Transverse colon (tissue), 4 donors: ENCODE data around the gene CCDC12. TPM values are rescaled to one million over a fixed set of nuclear protein-coding genes. Genes with fewer than 3 reads are reported as not detected.

ENCODE experiments used
- DNase-seq: peaks from one replicate; pipeline ENCODE4 v3.0.0-alpha.2; 2019
- H3K27ac ChIP-seq, 4 donors: fragments of 200-600 bp; sonication (generic); 2 replicates each; pipeline ENCODE4 v1.5.1; 2016 to 2018; ENCODE audit warnings: inconsistent platforms in 4 of 4
- H3K27me3 ChIP-seq: fragments of 200-600 bp; sonication (generic); 2 replicates; pipeline ENCODE4 v1.5.1; 2017; ENCODE audit warnings: inconsistent platforms
- H3K36me3 ChIP-seq, 4 donors: fragments of 200-600 bp; sonication (generic); 2 replicates each; pipeline ENCODE4 v1.5.1; 2017 to 2019; ENCODE audit warnings: inconsistent platforms in 4 of 4
- H3K4me1 ChIP-seq, 4 donors: fragments of 200-600 bp; sonication (generic); 2 replicates each; pipeline ENCODE4 v1.5.1; 2017 to 2020; ENCODE audit warnings: inconsistent platforms in 4 of 4
- H3K4me3 ChIP-seq, 4 donors: fragments of 200-600 bp; sonication (generic); 1 replicate in 1 of 4; 2 replicates in 3 of 4; pipeline versions ENCODE4 v1.5.1 to v1.6.1; 2017 to 2019; ENCODE audit warnings: inconsistent platforms in 4 of 4
- H3K9me3 ChIP-seq, 2 donors: fragments of 200-600 bp; sonication (generic); 2 replicates each; pipeline ENCODE4 v1.5.1; 2017 to 2019; ENCODE audit warnings: inconsistent platforms in 2 of 2
- CTCF ChIP-seq, 5 experiments: fragments of 200-600 bp in 3 of 5; fragments of 450-650 bp in 2 of 5; sonication (generic) in 3 of 5; IDR thresholded peaks; 1 replicate in 2 of 5; 2 replicates in 3 of 5; pipeline ENCODE4 v1.5.1; 2016 to 2017; ENCODE audit warnings: antibody characterized with exemption in 5 of 5, inconsistent platforms in 3 of 5, mild to moderate bottlenecking in 2 of 5, moderate library complexity in 1 of 5
- EP300 ChIP-seq: sonication (generic); formaldehyde crosslinking; IDR thresholded peaks from one replicate; pipeline ENCODE4 v1.6.1; 2017; ENCODE audit warnings: antibody characterized with exemption, low read depth
- POLR2A ChIP-seq: fragments of 450-650 bp; IDR thresholded peaks from one replicate; pipeline ENCODE4 v1.6.1; 2016; ENCODE audit warnings: antibody characterized with exemption, mild to moderate bottlenecking, moderate library complexity
- POLR2AphosphoS5 ChIP-seq, 3 donors: sonication (generic); formaldehyde crosslinking; IDR thresholded peaks; one replicate each; pipeline ENCODE4 v1.6.1; 2016; ENCODE audit warnings: antibody characterized with exemption in 3 of 3
- whole genome bisulfite sequencing, 2 donors: methylation state at CpG; one replicate each; pipeline ENCODE4 v1.1.5; 2018; ENCODE audit warnings: low coverage in 1 of 2; 5-methylcytosine and 5-hydroxymethylcytosine counted together
- in situ Hi-C, 4 donors: fragments of 200-750 bp; cut with MboI; loops; one replicate each; pipeline versions ENCODE4 v1.15.0 to v1.15.1; 2017; ENCODE audit warnings: low sequenced_read_pairs in 3 of 4, low pct_ligation_motif_present in 1 of 4, low pct_unique_long_range_greater_than_20kb in 1 of 4
- intact Hi-C: fragments of 100-400 bp; cut with DNase I; formaldehyde crosslinking; loops from one replicate; pipeline ENCODE4 v1.15.1; 2023; ENCODE audit warnings: low total_unique reads
- total RNA-seq, 4 donors: library from RNA; depleted of rRNA; stranded (reverse); fragments of >200 nt; gene quantifications; one replicate each; pipeline ENCODE4 v1.1.0, GENCODE V29; 2016

Gene CCDC12
- total RNA-seq, 4 donors from 2014 or later: 50.1 to 72.9 (median 53.0) TPM

- H3K4me3 ChIP-seq: no peak overlapping the region
- H3K27me3 ChIP-seq: peaks cover 30% of the 10 kb centered on the region
- in situ Hi-C loops: no loop called here
- H3K9me3 ChIP-seq: no peaks in the 10 kb centered on the region
- TF ChIP-seq EP300 (no peak), POLR2AphosphoS5 (IDR thresholded peaks at IDR 0.05) (no peak), POLR2A (no peak), CTCF (IDR thresholded peaks at IDR 0.05) (no peak)
- H3K36me3 ChIP-seq: no peaks in the 10 kb centered on the region
- intact Hi-C loops: no loop called here
- WGBS, 2 donors: 81 to 95% methylated on average over 6 to 7 of the region's 7 CpGs
- no peak overlapping the region for H3K27ac ChIP-seq
- H3K4me1 ChIP-seq: peaks cover 0 to 23% (median 20%) of the 10 kb centered on the region in 4 donors
- DNase-seq: no peak
These were observed 88.5 kb downstream of the CCDC12 start for GRCh38 chr3:46887980-46888494.

GRCh38 chr3:46885612-46886011, 90.9 kb downstream of the CCDC12 start:
- intact Hi-C loops: no loop called here

GRCh38 chr3:46884929-46885328, 91.6 kb downstream of the CCDC12 start:
- 82 to 93% methylated on average over 2 to 7 of the region's 7 CpGs for WGBS, 2 donors
- in situ Hi-C loops: no loop called here
- Histone ChIP-seq H3K27me3 (peaks cover 56% of the 10 kb centered on the region), H3K9me3 (no peaks in the 10 kb centered on the region), H3K27ac (no peak overlapping the region), H3K4me3 (no peak overlapping the region), H3K4me1 (peaks cover 0 to 28% (median 25%) of the 10 kb centered on the region in 4 donors), H3K36me3 (no peaks in the 10 kb centered on the region)
- DNase-seq: no peak
- intact Hi-C loops: no loop called here
- no peak for TF ChIP-seq CTCF (IDR thresholded peaks at IDR 0.05)
- no peak for TF ChIP-seq EP300
- no peak for TF ChIP-seq POLR2AphosphoS5 (IDR thresholded peaks at IDR 0.05)
- TF ChIP-seq POLR2A: no peak

More at GRCh38 chr3:46885612-46886011, 90.9 kb downstream of the CCDC12 start:
- Histone ChIP-seq H3K4me3 (no peak overlapping the region), H3K4me1 (peaks cover 0 to 28% (median 25%) of the 10 kb centered on the region in 4 donors), H3K9me3 (no peaks in the 10 kb centered on the region), H3K27ac (no peak overlapping the region), H3K27me3 (peaks cover 49% of the 10 kb centered on the region), H3K36me3 (no peaks in the 10 kb centered on the region)
- in situ Hi-C loops: no loop called here
- DNase-seq: no peak
- no peak for TF ChIP-seq POLR2A
- TF ChIP-seq EP300: no peak
- TF ChIP-seq POLR2AphosphoS5 (IDR thresholded peaks at IDR 0.05): no peak
- no peak for TF ChIP-seq CTCF (IDR thresholded peaks at IDR 0.05)
- WGBS, 2 donors: 80 to 89% methylated on average over 1 to 3 of the region's 3 CpGs

- H3K4me3 ChIP-seq: no peak overlapping the region
- peaks cover 57% of the 10 kb centered on the region for H3K27me3 ChIP-seq
- TF ChIP-seq EP300 (no peak), POLR2A (no peak), CTCF (IDR thresholded peaks at IDR 0.05) (no peak), POLR2AphosphoS5 (IDR thresholded peaks at IDR 0.05) (no peak)
- DNase-seq: no peak
- H3K9me3 ChIP-seq: no peaks in the 10 kb centered on the region
- peaks cover 0 to 28% (median 25%) of the 10 kb centered on the region in 4 donors for H3K4me1 ChIP-seq
- H3K36me3 ChIP-seq: no peaks in the 10 kb centered on the region
- in situ Hi-C loops (no loop called here), intact Hi-C loops (no loop called here)
- H3K27ac ChIP-seq: no peak overlapping the region
- 71% methylated on average over 5 of the region's 5 CpGs; no CpG with 5 or more reads in 1 of the 2 donors for WGBS, 2 donors
These were observed 92.1 kb downstream of the CCDC12 start for GRCh38 chr3:46884427-46884826.
